ENCODE data around the gene VASH2.
A peak's percentile ranks its signal among the peaks of the same experiment; 100 is the strongest.
"Not testable (repeated sequence)": the region's sequence is repeated elsewhere in the genome, so short reads cannot be mapped to it uniquely, and the experiment has no call there.

The VASH2 gene

GRCh38 chr1:212958175-212958574 is 7.8 kb downstream of the VASH2 start:
- DNase-seq, result no peak

- DNase-seq, result no peak
Observed at GRCh38 chr1:212959266-212960220, 9.2 kb downstream of the VASH2 start.

- DNase-seq, result no peak
Observed at GRCh38 chr1:212960932-212961331, 10.6 kb downstream of the VASH2 start.

GRCh38 chr1:212962509-212962908 is 12.2 kb downstream of the VASH2 start:
- peak; percentile 80 for DNase-seq

- DNase-seq, result no peak
Observed at GRCh38 chr1:212964102-212964501, 13.8 kb downstream of the VASH2 start.

DNA sequence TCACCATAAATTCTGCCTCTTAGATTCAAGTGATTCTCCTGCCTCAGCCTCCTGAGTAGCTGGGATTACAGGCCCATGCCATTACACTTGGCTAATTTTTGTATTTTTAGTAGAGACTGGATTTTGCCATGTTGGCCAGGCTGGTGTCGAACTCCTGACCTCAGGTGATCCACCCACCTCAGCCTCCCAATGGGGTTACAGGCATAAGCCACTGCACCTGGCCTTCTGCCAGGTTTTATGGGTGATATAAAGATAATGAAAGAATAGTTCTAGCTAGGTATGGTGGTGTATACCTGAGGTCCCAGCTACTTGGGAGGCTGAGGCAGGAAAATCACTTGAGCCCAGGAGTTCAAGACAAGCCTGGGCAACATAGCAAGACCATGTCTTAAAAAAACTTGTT is 14.7 kb downstream of the VASH2 start:
- DNase-seq, result not testable (repeated sequence)

DNA sequence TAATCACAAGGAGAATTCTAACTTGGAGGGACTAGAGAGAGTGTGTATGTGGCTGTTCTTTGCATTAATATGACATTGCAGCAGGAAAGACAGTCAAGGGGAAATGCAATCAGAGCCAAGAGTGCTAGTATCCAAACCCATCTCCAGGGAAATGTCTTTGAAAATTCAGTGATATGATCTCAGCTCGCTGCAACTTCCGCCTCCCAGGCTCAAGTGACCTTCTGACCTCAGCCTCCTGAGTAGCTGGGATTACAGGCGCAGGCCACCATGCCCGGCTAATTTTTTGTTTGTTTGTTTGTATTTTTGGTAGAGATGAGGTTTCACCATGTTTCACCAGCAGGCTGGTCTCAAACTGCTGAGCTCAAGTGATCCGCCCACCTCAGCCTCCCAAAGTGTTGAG is 16.3 kb downstream of the VASH2 start:
- no peak for DNase-seq

GRCh38 chr1:212967801-212968200 is 17.5 kb downstream of the VASH2 start:
- no peak for DNase-seq

DNA sequence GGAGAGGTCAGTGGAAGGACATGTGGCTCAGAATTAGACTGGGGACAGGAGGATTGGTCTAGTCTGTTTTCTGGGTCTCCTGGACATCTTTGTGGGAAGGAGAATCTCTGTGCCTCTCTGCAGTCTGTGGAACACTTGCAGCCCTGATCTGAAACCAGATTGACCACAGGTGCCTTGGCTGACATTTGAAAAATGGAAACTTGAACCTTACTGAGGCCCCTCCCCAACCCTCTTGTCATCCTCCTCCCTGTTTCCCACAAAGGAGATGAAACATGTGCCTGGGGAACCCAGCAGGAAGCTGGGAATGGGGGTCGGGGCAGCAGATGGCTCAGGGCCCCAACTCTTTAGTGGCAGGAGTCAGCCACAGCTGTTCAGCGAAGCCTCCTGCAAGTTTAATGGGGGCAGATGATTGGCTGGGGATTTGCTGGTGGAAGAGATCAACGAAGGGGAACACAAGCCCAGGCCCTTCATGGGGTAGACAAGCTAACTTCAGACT is 18.1 kb downstream of the VASH2 start:
- DNase-seq, result no peak

DNA sequence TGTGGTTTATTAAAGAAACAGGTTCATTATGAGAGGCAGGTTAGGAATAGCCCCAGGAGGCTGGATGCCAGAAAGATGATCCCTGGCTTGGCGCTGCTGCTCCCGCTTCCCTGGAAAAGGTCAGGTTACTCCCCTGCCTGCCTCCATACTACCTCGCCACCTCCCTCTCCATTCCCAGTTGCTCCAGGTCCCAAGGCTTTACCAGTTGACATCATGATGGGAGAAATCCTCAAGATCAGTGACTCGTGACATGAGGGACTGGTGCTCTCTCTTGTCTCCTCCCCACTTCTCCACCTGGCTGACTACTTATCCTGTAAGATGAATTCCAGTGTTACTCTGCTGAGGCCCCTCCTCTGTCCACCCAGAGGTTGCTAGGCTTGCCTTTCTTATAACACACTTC is 19.7 kb downstream of the VASH2 start:
- DNase-seq, result no peak

- DNase-seq, result no peak
Observed at GRCh38 chr1:212971312-212971711, 21.0 kb downstream of the VASH2 start.

GRCh38 chr1:212973426-212973825 is 23.1 kb downstream of the VASH2 start:
- DNase-seq, result no peak

DNA sequence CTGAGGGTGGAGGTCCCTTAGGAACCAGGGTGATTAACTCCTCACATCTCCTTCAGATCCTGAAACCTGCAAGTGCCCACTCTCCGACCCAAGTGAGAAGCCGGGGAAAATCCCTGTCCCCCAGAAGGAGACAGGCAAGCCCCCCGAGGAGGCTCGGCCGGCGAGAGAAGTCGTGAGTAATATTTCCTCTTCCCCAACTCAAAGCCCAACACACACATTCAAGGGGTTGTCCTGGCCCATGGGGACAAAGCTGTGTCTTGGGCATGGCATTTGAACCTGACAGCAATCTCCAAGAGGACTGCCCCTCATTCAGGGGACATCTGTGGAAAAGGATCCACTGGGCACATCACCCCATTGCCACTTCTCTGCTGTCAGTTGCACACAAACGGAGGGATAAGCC is 23.6 kb downstream of the VASH2 start:
- DNase-seq, result no peak

GRCh38 chr1:212974711-212975110 is 24.4 kb downstream of the VASH2 start:
- DNase-seq, result no peak

DNA sequence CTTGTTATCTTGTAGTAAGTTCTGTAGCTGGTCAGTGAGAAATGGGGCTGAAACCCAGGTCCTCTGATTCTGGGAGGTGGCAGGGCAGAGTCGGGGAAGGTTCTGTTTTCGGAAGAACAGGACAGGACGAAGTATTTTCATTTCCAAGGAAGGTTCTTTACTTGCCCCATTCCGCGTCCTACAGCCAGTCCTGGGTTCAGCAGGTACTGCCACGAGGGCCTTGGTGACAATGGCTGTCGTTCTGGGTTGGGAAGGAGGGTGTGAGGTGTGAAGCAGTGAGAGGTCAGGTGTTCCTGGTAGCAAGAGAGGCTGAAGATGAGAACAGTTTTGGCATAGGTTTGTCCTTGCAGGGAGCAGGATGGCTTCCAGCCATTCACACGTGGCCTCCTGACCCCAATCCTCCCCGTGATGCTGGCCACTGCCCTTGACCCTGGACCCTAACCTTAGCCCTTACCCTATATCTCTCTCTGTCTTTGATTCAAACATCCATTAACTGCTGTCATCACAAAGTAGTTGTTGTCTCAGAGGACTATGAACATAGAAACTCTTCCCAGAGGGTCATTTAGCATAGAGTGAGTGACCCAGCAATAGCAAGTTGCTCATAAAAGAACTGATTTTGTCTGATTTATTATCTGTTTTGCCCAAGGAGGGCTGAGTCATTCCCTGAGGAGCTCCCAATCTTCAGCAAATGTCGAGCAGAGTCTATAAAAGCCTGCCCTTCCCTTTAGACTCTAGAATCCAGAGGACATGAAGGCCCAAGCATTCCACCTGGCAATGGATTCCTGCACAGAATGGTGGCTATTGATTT is 25.0 kb downstream of the VASH2 start:
- no peak for DNase-seq

GRCh38 chr1:212976586-212976985 is 26.2 kb downstream of the VASH2 start:
- DNase-seq, result no peak

DNA sequence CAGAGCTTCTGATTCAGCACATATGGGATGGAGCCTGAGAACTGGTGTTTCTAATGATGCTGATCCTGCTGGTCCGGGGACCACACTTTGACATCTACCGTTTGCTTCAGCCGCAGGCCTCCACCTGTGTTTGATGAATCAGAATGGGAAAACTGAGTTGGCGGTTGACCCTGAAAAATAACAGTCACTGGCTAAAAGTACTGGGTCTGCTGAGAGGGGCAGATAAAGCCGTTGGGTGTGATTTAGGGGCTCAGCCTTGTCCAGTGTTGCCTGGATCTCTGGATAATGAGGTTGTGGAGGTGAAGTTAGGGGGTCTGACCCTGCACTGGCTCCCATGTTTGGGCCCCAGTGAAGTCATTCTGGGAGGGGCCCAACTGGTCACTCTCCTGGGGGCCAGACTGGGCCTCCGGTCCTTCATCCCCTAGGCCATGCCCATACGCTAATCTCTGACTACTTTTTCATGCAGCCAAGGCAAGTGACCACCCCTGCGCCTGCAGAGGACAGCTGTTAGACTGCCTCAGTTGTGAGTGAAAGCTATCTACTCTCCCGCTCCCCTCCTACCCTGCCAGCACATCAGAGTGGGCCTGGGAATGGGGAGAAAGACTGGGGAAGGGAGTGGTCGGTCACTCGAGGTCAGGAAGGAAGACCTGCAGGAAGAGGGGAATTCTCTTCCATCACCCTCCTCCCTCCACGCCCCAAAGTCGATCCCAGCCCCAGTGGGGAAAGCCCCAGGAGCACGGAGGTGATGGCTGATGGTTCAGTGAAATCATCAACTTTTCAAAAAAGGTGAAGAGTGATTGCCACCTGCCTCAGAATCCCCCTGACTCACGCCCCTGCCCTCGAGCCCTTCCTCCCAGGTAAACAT is 27.7 kb downstream of the VASH2 start:
- DNase-seq, result no peak

GRCh38 chr1:212979340-212980122 is 29.2 kb downstream of the VASH2 start:
- no peak for DNase-seq

- no peak for DNase-seq
Observed at GRCh38 chr1:212980123-212980785, 29.9 kb downstream of the VASH2 start.

- no peak for DNase-seq
Observed at GRCh38 chr1:212981025-212981495, 30.7 kb downstream of the VASH2 start.
